HG02840 (cell line): ENCODE measurements around the gene SSH2.

Experiments
- ATAC-seq: cut with Tn5 transposase; IDR thresholded peaks from one replicate; pipeline ENCODE4 v1.9.1; 2021; ENCODE audit warnings: mild to moderate bottlenecking, moderate library complexity, moderate number of reproducible peaks; ENCODE audit not compliant: unreplicated experiment, low FRiP score

The SSH2 gene

DNA sequence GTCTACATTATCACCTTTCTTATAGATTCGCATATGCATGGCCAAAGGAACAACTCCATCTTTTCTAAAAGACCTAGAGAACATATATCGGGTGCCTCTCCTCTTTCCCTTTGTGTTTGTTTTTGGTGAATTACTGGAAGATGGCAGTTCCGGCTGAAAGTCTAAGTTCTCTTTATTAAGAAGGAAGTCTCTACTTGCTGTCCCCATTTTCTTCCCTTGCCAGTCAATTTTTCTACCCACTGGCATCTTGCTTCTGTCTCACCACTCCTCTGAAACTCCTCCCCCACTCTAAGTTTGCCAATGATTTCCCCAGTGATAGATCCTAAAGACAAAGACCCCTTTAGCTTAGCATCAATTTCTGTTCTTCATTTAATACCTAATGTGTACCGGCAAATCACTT is 213.5 kb downstream of the SSH2 start:
- no peak for ATAC-seq

GRCh38 chr17:29715680-29716079 is 214.3 kb downstream of the SSH2 start:
- no peak for ATAC-seq

DNA sequence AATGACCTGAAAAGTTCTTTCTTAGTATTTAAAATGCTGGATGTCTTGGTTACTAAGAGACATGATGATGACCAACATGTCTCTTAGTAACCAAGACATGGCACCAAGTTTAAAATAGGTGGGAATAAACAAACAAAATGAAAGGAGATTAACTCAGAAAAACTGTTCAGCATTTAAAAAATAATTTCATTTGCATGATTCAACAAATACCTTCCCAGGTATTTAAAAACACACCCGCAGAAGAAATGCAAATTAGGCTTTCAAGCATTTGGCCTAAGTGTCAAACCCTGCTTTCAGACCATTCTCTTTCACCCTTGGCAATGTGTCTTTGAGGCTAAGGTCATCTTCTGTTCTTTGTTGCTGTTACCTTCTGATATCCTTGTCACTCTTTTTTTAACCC is 215.9 kb downstream of the SSH2 start:
- ATAC-seq, result no peak

GRCh38 chr17:29713626-29714025 is 216.4 kb downstream of the SSH2 start:
- no peak for ATAC-seq

- ATAC-seq, result no peak
These were observed 218.2 kb downstream of the SSH2 start for GRCh38 chr17:29711588-29712385.

DNA sequence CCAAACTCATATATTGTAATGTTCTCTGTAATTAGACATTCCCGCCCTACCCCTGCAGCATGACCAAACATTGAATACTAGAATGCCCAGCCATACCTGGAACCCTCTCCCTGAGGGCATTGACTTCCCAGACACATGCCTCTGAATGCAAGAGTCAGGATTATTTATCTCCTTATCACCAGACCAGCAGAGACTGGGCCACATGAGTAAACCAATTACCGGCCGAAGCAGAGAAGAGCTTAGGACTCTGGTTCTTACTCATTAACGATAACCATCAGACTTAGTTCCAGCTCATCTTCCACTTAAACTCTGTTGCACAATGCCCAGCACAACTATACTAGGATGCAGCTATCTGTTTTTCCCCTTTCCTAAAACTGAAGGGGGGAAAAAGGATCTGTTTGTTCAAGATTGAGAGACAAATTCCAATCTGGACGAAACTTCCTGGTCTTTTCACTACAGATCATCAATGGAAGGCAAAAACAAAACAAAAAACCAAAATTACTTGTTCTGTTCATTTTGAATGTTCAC is 219.1 kb downstream of the SSH2 start:
- no peak for ATAC-seq

DNA sequence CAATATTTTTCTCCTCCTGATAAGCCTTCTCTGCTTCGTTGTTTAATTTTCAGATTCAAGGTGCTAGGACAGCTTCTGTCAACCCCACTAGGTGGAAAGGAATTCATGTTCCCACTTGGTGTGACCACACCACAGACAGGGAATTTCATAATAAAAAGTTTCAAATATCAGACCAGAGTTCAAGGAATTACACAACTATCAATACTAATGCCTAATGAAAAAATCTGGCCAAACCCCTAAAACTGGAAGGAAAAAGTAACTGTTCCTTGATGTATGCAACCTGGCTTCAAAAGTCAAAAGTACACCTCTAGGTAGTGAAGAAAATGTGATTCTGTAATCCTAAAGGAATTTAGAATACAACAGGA is 219.5 kb downstream of the SSH2 start:
- ATAC-seq, result no peak

- ATAC-seq, result no peak
These were observed 220.0 kb downstream of the SSH2 start for GRCh38 chr17:29709866-29710519.

- ATAC-seq, result no peak
These were observed 222.8 kb downstream of the SSH2 start for GRCh38 chr17:29707212-29707571.

DNA sequence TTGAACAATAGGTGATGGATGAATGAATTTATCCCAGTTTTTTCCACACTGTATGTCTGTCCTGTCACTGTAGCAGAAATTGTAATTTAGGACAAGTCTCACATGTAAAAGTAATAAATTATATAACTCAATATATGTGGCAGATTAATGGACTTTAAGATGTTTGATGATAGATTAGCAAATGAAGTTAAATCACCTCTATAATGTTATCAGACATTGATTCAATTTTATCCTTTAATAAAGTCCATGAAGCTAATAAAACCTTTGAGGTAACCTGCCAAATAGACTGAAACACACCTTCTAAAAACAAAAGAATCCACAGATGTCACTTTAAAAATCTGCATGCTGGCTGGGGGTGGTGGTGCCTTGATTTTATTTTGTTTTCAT is 224.0 kb downstream of the SSH2 start:
- ATAC-seq, result no peak

- no peak for ATAC-seq
These were observed 224.6 kb downstream of the SSH2 start for GRCh38 chr17:29705386-29705785.

- no peak for ATAC-seq
These were observed 230.7 kb downstream of the SSH2 start for GRCh38 chr17:29699283-29699682.

DNA sequence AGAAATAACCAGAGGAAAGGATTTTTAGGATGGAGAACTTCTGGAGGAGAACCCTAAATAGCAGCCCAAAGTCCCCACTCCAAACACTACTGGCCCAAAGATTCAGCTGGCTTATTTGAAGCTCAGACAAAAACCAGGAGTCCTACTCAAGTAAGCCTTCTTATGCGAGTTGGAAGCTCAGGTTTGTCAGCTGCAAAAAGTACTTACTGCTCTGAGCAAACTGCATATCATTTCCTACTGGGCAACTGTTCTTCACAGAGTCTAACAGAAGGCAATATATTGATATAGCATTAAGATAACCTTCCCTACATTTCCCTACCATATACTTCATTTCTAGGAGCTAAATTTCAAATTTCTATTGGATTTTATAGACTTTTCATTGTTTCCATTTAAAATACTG is 231.2 kb downstream of the SSH2 start:
- no peak for ATAC-seq

GRCh38 chr17:29698019-29698777 is 231.8 kb downstream of the SSH2 start:
- no peak for ATAC-seq

- ATAC-seq, result no peak
These were observed 232.7 kb downstream of the SSH2 start for GRCh38 chr17:29697371-29697770.

GRCh38 chr17:29694918-29695563 is 235.0 kb downstream of the SSH2 start:
- ATAC-seq, result no peak

GRCh38 chr17:29693751-29694150 is 236.3 kb downstream of the SSH2 start:
- no peak for ATAC-seq

DNA sequence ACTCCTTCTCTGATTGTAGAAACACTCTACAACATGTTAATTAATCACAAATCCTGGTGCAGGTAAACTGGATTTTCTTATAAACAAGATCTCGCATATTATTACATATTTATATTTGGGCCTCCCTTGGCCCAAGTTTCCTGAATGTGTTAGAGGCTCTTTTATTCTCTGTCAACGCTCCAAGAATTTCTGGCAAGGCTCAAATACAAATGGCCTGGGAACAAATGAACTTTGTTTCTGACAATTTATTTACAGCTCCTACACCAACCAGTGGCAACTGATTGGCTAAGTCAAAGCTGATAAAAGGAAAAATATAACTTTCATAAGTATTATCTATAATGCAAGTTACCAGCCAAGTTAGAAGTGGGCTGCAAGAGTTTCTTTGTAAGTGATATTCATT is 242.4 kb downstream of the SSH2 start:
- ATAC-seq, result no peak

- ATAC-seq, result no peak
These were observed 242.9 kb downstream of the SSH2 start for GRCh38 chr17:29686993-29687590.

DNA sequence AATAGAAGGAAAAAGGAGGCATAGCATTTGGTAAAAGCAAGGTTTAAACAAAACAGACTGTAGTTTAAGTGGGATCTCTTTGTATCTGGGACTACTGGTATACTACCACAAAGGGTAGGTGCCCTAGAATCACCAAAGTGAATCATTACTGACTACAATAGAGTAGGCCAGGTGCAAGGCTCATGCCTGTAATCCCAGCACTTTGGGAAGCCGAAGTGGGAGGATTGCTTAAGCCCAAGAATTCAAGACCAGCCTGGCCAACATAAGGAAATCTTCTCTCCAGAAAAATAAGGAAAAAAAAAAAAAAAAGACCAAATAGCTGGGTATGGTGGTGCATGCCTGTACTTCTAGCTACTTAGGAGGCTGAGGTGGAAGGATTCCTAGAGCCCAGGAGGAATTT is 246.5 kb downstream of the SSH2 start:
- no peak for ATAC-seq
